Smooth muscle cell (in vitro differentiated cells): ENCODE data around the gene SMTNL2. TPM values are rescaled to one million over a fixed set of nuclear protein-coding genes. Genes with fewer than 3 reads are reported as not detected.

Experiments
- DNase-seq: peaks from one replicate; lab custom pipeline; 2025; ENCODE audit not compliant: unreplicated experiment; lab: John Stamatoyannopoulos, UW
- H2AFZ ChIP-seq: fragments of 200-600 bp; sonication (generic); 2 replicates; pipeline ENCODE4 v1.6.0; 2016; ENCODE audit warnings: antibody characterized with exemption, low read depth, mild to moderate bottlenecking
- H3F3A ChIP-seq: fragments of 200-600 bp; sonication (generic); 2 replicates; pipeline ENCODE4 v1.6.0; 2017; ENCODE audit warnings: antibody characterized with exemption, low read depth
- H3K27ac ChIP-seq: fragments of 200-600 bp; sonication (generic); 2 replicates; pipeline ENCODE4 v1.5.1; 2016; ENCODE audit warnings: low read depth, mild to moderate bottlenecking
- H3K27me3 ChIP-seq: fragments of 200-600 bp; sonication (generic); 2 replicates; pipeline ENCODE4 v1.6.1; 2016; ENCODE audit warnings: low read depth, mild to moderate bottlenecking
- H3K36me3 ChIP-seq: fragments of 200-600 bp; sonication (generic); 2 replicates; pipeline ENCODE4 v1.5.1; 2016; ENCODE audit warnings: low read depth
- H3K4me1 ChIP-seq: fragments of 200-600 bp; sonication (generic); 2 replicates; pipeline ENCODE4 v1.5.1; 2016; ENCODE audit warnings: low read depth
- H3K4me2 ChIP-seq: fragments of 200-600 bp; sonication (generic); 2 replicates; pipeline ENCODE4 v1.6.0; 2016; ENCODE audit warnings: mild to moderate bottlenecking
- H3K4me3 ChIP-seq: fragments of 200-600 bp; sonication (generic); 2 replicates; pipeline ENCODE4 v1.5.1; 2016; ENCODE audit warnings: mild to moderate bottlenecking
- H3K79me2 ChIP-seq: fragments of 200-600 bp; sonication (generic); 2 replicates; pipeline ENCODE4 v1.6.0; 2016; ENCODE audit warnings: low read depth, mild to moderate bottlenecking
- H3K9ac ChIP-seq: fragments of 200-600 bp; sonication (generic); 2 replicates; pipeline ENCODE4 v1.6.0; 2016; ENCODE audit warnings: low read depth
- H3K9me3 ChIP-seq: fragments of 200-600 bp; sonication (generic); replicated peaks from 2 replicates; pipeline ENCODE4 v1.5.1; 2016; ENCODE audit warnings: low read depth
- H4K20me1 ChIP-seq: fragments of 200-600 bp; sonication (generic); 2 replicates; pipeline ENCODE4 v1.6.0; 2016; ENCODE audit warnings: low read depth
- WGBS: methylation state at CpG from one replicate; pipeline ENCODE4 v1.1.7; 2016; ENCODE audit warnings: low lambda C conversion rate; 5-methylcytosine and 5-hydroxymethylcytosine counted together
- polyA plus RNA-seq: library from polyadenylated mRNA; unstranded; fragments of >200 nt; fragmentation: Nextera tagmentation; extraction: Ambion mirVana; gene quantifications from 2 replicates; pipeline ENCODE4 v1.2.1, GENCODE V29; 2016
- total RNA-seq: library from RNA; depleted of rRNA; stranded (reverse); fragments of >200 nt; gene quantifications from 2 replicates; pipeline ENCODE4 v1.2.3, GENCODE V29; 2014
- TF ChIP-seq, protein P1 (sequence below): fragments of 200-600 bp; sonication (generic); IDR thresholded peaks from 2 replicates; pipeline ENCODE4 v1.5.1; 2017; ENCODE audit warnings: borderline replicate concordance, mild to moderate bottlenecking, antibody characterized with exemption; ENCODE audit not compliant: insufficient read depth, poor library complexity, severe bottlenecking

The SMTNL2 gene
- total and polyA plus RNA-seq, 2 experiments from 2014 or later: 5.1 to 8.3 TPM

DNA sequence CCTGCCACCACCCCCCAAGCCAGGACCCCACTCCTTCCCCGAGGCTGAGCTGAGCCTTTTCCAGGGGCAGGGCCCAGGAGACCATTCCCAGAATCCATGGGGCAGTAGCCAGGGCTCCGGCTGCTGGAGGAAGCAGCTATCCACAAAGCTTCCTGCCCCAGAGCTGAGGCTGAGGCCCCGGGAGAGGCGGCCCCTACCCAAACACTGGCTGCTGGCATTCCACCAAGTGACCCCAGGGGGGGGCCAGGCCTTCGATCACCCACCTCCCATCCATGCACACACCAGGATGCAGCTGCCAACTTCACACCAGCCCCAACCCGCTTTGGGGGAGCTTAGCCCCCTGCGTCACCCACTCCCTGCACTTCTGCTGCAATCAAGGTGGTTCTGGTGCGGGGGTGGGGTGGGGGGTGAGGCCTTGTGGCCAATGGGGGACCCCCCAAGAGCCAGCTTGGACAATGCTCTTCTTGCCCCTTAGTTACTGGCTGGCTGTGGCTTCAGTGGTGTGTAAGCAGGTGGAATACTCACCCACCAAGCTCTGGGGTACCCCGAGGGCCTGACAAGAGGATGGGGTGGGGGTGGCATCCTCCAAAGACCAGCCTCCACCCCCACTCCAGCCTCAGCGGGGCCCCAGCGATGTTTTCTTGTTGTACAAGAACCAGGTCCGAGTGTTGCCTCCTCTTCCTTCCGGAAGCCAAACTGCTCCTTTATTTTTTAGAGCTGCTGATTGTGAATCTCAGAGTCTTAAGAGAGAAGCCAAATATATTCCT, 45.9 kb upstream of the SMTNL2 start:
- DNase-seq: no peak
- 98% methylated on average over 11 of the region's 13 CpGs for WGBS
- TF ChIP-seq, protein P1, sequence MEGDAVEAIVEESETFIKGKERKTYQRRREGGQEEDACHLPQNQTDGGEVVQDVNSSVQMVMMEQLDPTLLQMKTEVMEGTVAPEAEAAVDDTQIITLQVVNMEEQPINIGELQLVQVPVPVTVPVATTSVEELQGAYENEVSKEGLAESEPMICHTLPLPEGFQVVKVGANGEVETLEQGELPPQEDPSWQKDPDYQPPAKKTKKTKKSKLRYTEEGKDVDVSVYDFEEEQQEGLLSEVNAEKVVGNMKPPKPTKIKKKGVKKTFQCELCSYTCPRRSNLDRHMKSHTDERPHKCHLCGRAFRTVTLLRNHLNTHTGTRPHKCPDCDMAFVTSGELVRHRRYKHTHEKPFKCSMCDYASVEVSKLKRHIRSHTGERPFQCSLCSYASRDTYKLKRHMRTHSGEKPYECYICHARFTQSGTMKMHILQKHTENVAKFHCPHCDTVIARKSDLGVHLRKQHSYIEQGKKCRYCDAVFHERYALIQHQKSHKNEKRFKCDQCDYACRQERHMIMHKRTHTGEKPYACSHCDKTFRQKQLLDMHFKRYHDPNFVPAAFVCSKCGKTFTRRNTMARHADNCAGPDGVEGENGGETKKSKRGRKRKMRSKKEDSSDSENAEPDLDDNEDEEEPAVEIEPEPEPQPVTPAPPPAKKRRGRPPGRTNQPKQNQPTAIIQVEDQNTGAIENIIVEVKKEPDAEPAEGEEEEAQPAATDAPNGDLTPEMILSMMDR: no peak

DNA sequence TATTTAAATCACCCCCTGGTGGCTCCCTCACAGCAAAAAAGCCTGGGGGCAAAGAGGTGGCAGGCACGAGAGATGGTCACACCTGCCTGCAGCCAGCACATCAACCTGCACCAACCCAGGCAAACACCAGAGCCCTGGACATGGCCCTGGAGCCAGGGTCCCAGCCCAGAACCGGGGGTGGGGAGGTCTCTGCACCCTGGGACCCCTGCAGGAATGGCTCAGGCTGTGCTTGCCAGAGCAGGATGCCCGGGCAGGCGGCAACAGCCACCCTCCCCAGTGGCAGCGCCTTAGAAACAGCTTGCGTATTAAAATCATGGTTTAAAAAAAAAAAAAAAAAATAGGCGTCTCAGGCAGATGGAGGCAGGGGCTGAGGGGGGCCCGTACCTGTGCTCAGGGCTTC, 45.3 kb upstream of the SMTNL2 start:
- WGBS: 92% methylated on average over 8 of the region's 8 CpGs
- no peaks in the 10 kb centered on the region for H3K27me3 ChIP-seq

More for the DNA sequence above, 45.9 kb upstream of the SMTNL2 start:
- peaks cover 3% of the 10 kb centered on the region for H4K20me1 ChIP-seq
- H3K9me3 ChIP-seq: no peaks in the 10 kb centered on the region
- no peak overlapping the region for H3K4me2 ChIP-seq
- H3K4me1 ChIP-seq: peaks cover 4% of the 10 kb centered on the region
- H3K36me3 ChIP-seq: no peaks in the 10 kb centered on the region
- H3K9ac ChIP-seq: no peak overlapping the region
- no peak overlapping the region for H2AFZ ChIP-seq
- no peaks in the 10 kb centered on the region for H3K27me3 ChIP-seq
- H3K79me2 ChIP-seq: no peaks in the 10 kb centered on the region
- no peak overlapping the region for H3K4me3 ChIP-seq
- H3F3A ChIP-seq: no peaks in the 10 kb centered on the region
- H3K27ac ChIP-seq: no peak overlapping the region

DNA sequence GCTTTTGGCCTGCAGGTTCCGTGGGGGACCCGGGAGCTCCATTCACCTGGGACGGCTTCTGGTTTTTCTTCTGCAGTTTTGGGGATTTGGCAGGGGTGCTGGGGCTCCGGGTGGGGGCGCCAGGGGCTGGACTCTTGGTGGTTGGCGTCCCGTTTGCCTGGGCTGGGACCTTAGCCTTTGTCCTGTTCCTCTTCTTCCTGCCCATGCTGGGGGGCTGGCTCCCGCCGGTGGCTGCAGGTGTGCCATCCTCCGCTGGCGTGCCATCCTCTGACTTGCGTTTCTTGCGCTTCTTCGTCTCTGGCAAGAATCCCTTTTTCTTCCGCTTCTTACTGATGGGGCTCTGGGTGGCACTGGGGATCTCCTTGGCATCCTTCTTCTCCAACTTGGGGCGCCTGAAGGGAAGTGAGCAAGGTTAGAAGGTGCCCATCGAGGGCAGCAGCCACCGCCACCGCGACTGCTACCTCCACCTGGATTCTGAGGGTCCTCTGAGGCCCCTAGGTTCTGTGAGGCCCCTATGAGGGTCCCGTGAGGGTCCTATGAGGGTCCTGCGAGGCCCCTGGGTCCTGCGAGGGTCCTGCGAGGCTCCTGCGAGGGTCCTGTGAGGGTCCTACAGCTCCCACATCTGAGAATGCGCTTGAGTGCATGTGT, 44.6 kb upstream of the SMTNL2 start:
- DNase-seq: no peak
- H3K9me3 ChIP-seq: no peaks in the 10 kb centered on the region
- WGBS: 94% methylated on average over 26 of the region's 26 CpGs
- H3K79me2 ChIP-seq: no peaks in the 10 kb centered on the region
- H3K4me2 ChIP-seq: no peak overlapping the region
- H3K4me1 ChIP-seq: peaks cover 4% of the 10 kb centered on the region
- no peak overlapping the region for H3K4me3 ChIP-seq
- H3F3A ChIP-seq: no peaks in the 10 kb centered on the region
- H3K36me3 ChIP-seq: no peaks in the 10 kb centered on the region
- no peak overlapping the region for H3K9ac ChIP-seq
- peaks cover 3% of the 10 kb centered on the region for H4K20me1 ChIP-seq
- no peak overlapping the region for H3K27ac ChIP-seq
- no peaks in the 10 kb centered on the region for H3K27me3 ChIP-seq
- TF ChIP-seq, protein P1: no peak
- H2AFZ ChIP-seq: no peak overlapping the region

More for the DNA sequence above, 45.3 kb upstream of the SMTNL2 start:
- Histone ChIP-seq H3K9ac (no peak overlapping the region), H4K20me1 (peaks cover 3% of the 10 kb centered on the region), H3K4me2 (no peak overlapping the region), H3K9me3 (no peaks in the 10 kb centered on the region), H3K4me1 (peaks cover 4% of the 10 kb centered on the region), H3K4me3 (no peak overlapping the region), H3K36me3 (no peaks in the 10 kb centered on the region), H3K79me2 (no peaks in the 10 kb centered on the region), H3K27ac (no peak overlapping the region), H3F3A (no peaks in the 10 kb centered on the region), H2AFZ (no peak overlapping the region)
- DNase-seq: no peak
- TF ChIP-seq, protein P1: no peak
